Stimulated activated CD4-positive, alpha-beta T cell treated with anti-CD3 and anti-CD28 coated beads, Interleukin-2, amount 100 ng/mL, for 24 hours (primary cell): Measurements from ENCODE around the gene AP3S2.
"Not testable (repeated sequence)": the region's sequence is repeated elsewhere in the genome, so short reads cannot be mapped to it uniquely, and the experiment has no call there.

ENCODE experiments used
- DNase-seq, 2 donors: peaks; one replicate each; pipeline ENCODE4 v3.0.0-alpha.2; 2020

AP3S2 gene

GRCh38 chr15:89863918-89864317, 29.9 kb downstream of the AP3S2 start:
- DNase-seq: no peak

GRCh38 chr15:89860891-89861290, 32.9 kb downstream of the AP3S2 start:
- DNase-seq: no peak

- no peak for DNase-seq
Measured at GRCh38 chr15:89860431-89860830, 33.4 kb downstream of the AP3S2 start.

- DNase-seq: no peak
Measured at GRCh38 chr15:89858661-89859458, 34.9 kb downstream of the AP3S2 start.

GRCh38 chr15:89857673-89858072, 36.1 kb downstream of the AP3S2 start:
- no peak for DNase-seq

- no peak for DNase-seq
Measured at GRCh38 chr15:89855948-89856347, 37.8 kb downstream of the AP3S2 start.

GRCh38 chr15:89854863-89855262, 38.9 kb downstream of the AP3S2 start:
- not testable (repeated sequence) for DNase-seq

- DNase-seq: no peak
Measured at GRCh38 chr15:89852342-89852995, 41.3 kb downstream of the AP3S2 start.

- no peak for DNase-seq
Measured at GRCh38 chr15:89851673-89852341, 42.0 kb downstream of the AP3S2 start.

GRCh38 chr15:89848970-89849292, 44.9 kb downstream of the AP3S2 start:
- DNase-seq: no peak

- DNase-seq: no peak
Measured at GRCh38 chr15:89847101-89847500, 46.7 kb downstream of the AP3S2 start.

- no peak for DNase-seq
Measured at GRCh38 chr15:89845305-89845893, 48.4 kb downstream of the AP3S2 start.

- no peak for DNase-seq
Measured at GRCh38 chr15:89841962-89842361, 51.8 kb downstream of the AP3S2 start.

- DNase-seq: no peak
Measured at GRCh38 chr15:89841306-89841705, 52.5 kb downstream of the AP3S2 start.

- no peak for DNase-seq
Measured at GRCh38 chr15:89839167-89839810, 54.5 kb downstream of the AP3S2 start.

GRCh38 chr15:89837830-89838178, 56.0 kb downstream of the AP3S2 start:
- no peak for DNase-seq

GRCh38 chr15:89837134-89837829, 56.5 kb downstream of the AP3S2 start:
- DNase-seq: no peak

- no peak for DNase-seq
Measured at GRCh38 chr15:89836267-89837133, 57.3 kb downstream of the AP3S2 start.

- no peak for DNase-seq
Measured at GRCh38 chr15:89835176-89835564, 58.6 kb downstream of the AP3S2 start.

GRCh38 chr15:89834465-89835175, 59.2 kb downstream of the AP3S2 start:
- not testable (repeated sequence) for DNase-seq

- no peak for DNase-seq
Measured at GRCh38 chr15:89833966-89834365, 59.8 kb downstream of the AP3S2 start.
